LHCN-M2 (cell line): ENCODE results near the gene TOMM70. TPM values are rescaled to one million over a fixed set of nuclear protein-coding genes. Genes with fewer than 3 reads are reported as not detected.
A peak's percentile ranks its signal among the peaks of the same experiment; 100 is the strongest.

Source experiments
- DNase-seq: peaks from one replicate; pipeline ENCODE4 v3.0.0-alpha.2; 2012; ENCODE audit warnings: low read depth
- total RNA-seq: library from RNA; depleted of rRNA; stranded (reverse); fragments of >200 nt; gene quantifications from 2 replicates; pipeline ENCODE4 v1.2.3, GENCODE V29; 2014

The TOMM70 gene
- total RNA-seq, 1 experiment from 2014 or later, result 67.0 TPM

- no peak for DNase-seq
These were observed 10.4 kb upstream of the TOMM70 start for GRCh38 chr3:100411091-100411982.

GRCh38 chr3:100407977-100408532 is 7.2 kb upstream of the TOMM70 start:
- DNase-seq, result peak; percentile 65

- no peak for DNase-seq
These were observed 6.3 kb upstream of the TOMM70 start for GRCh38 chr3:100407164-100407563.

- DNase-seq, result no peak
These were observed 3.3 kb upstream of the TOMM70 start for GRCh38 chr3:100404250-100404548.

GRCh38 chr3:100403362-100404249 is 2.7 kb upstream of the TOMM70 start:
- no peak for DNase-seq

GRCh38 chr3:100402891-100403290 is 2.0 kb upstream of the TOMM70 start:
- no peak for DNase-seq

- peak; percentile 50 for DNase-seq
These were observed 1.4 kb upstream of the TOMM70 start for GRCh38 chr3:100402256-100402655.

- DNase-seq, result peak; percentile 61
These were observed 769 bp upstream of the TOMM70 start for GRCh38 chr3:100401674-100402041.

GRCh38 chr3:100400419-100400779 is 490 bp downstream of the TOMM70 start:
- no peak for DNase-seq

- no peak for DNase-seq
These were observed 1.4 kb downstream of the TOMM70 start for GRCh38 chr3:100399341-100400071.

GRCh38 chr3:100396967-100397366 is 3.9 kb downstream of the TOMM70 start:
- DNase-seq, result no peak

GRCh38 chr3:100395679-100396431 is 5.0 kb downstream of the TOMM70 start:
- DNase-seq, result no peak

- no peak for DNase-seq
These were observed 11.9 kb downstream of the TOMM70 start for GRCh38 chr3:100389025-100389424.

GRCh38 chr3:100386437-100387074 is 14.3 kb downstream of the TOMM70 start:
- no peak for DNase-seq

GRCh38 chr3:100384733-100385525 is 16.0 kb downstream of the TOMM70 start:
- peak; percentile 45 for DNase-seq

GRCh38 chr3:100376301-100376700 is 24.6 kb downstream of the TOMM70 start:
- DNase-seq, result no peak

- DNase-seq, result no peak
These were observed 26.4 kb downstream of the TOMM70 start for GRCh38 chr3:100374521-100374920.

- no peak for DNase-seq
These were observed 30.1 kb downstream of the TOMM70 start for GRCh38 chr3:100370756-100371155.

GRCh38 chr3:100368441-100368840 is 32.4 kb downstream of the TOMM70 start:
- peak; percentile 28 for DNase-seq

- no peak for DNase-seq
These were observed 34.5 kb downstream of the TOMM70 start for GRCh38 chr3:100366424-100366823.
